ENCODE data around the gene NTM.

NTM gene

GRCh38 chr11:131649856-131650255 is 279.4 kb downstream of the NTM start:
- Histone ChIP-seq H3K79me2 (ENCODE audit: low read length) (no peaks in the 10 kb centered on the region), H2AFZ (ENCODE audit: low read depth, low read length) (no peak overlapping the region), H3K27me3 (ENCODE audit: low read depth, low read length) (peaks cover 97% of the 10 kb centered on the region), H3K4me3 (ENCODE audit: low read length) (no peak overlapping the region), H4K20me1 (ENCODE audit: insufficient read depth, low read length) (peaks cover 32% of the 10 kb centered on the region), H3K27ac (ENCODE audit: low read length) (no peak overlapping the region), H3K9ac (ENCODE audit: low read length) (no peak overlapping the region), H3K36me3 (replicated peaks; ENCODE audit: low read depth, low read length) (no peaks in the 10 kb centered on the region), H3K9me3 (ENCODE audit: insufficient read depth, low read length) (peaks cover 4% of the 10 kb centered on the region; the same call in 1 of the 2 replicates), H3K4me2 (ENCODE audit: low read length) (no peak overlapping the region), H3K4me1 (ENCODE audit: low read length) (peaks cover 19% of the 10 kb centered on the region)
- TF ChIP-seq EZH2phosphoT487 (IDR thresholded peaks at IDR 0.05; ENCODE audit: low read depth) (no peak), CTCF (IDR thresholded peaks at IDR 0.05; ENCODE audit: low read depth, low read length) (no peak)

- peaks cover 97% of the 10 kb centered on the region for H3K27me3 ChIP-seq (ENCODE audit: low read depth, low read length)
- H2AFZ ChIP-seq (ENCODE audit: low read depth, low read length), result no peak overlapping the region
- H3K79me2 ChIP-seq (ENCODE audit: low read length), result no peaks in the 10 kb centered on the region
- H3K4me2 ChIP-seq (ENCODE audit: low read length), result no peak overlapping the region
- TF ChIP-seq CTCF (IDR thresholded peaks at IDR 0.05; ENCODE audit: low read depth, low read length) (no peak), EZH2phosphoT487 (IDR thresholded peaks at IDR 0.05; ENCODE audit: low read depth) (no peak)
- H3K9me3 ChIP-seq (ENCODE audit: insufficient read depth, low read length), result peaks cover 4% of the 10 kb centered on the region; the same call in 1 of the 2 replicates
- peaks cover 52% of the 10 kb centered on the region for H4K20me1 ChIP-seq (ENCODE audit: insufficient read depth, low read length)
- no peak overlapping the region for H3K27ac ChIP-seq (ENCODE audit: low read length)
- no peak overlapping the region for H3K9ac ChIP-seq (ENCODE audit: low read length)
- H3K36me3 ChIP-seq (replicated peaks; ENCODE audit: low read depth, low read length), result no peaks in the 10 kb centered on the region
- no peak overlapping the region for H3K4me3 ChIP-seq (ENCODE audit: low read length)
- no peaks in the 10 kb centered on the region for H3K4me1 ChIP-seq (ENCODE audit: low read length)
Observed at GRCh38 chr11:131652231-131652630, 281.8 kb downstream of the NTM start.

GRCh38 chr11:131653260-131653659 is 282.8 kb downstream of the NTM start:
- H3K36me3 ChIP-seq (replicated peaks; ENCODE audit: low read depth, low read length), result no peaks in the 10 kb centered on the region
- H3K4me3 ChIP-seq (ENCODE audit: low read length), result no peak overlapping the region
- H3K9me3 ChIP-seq (ENCODE audit: insufficient read depth, low read length), result no peaks in the 10 kb centered on the region; the same call in 1 of the 2 replicates
- H3K27ac ChIP-seq (ENCODE audit: low read length), result no peak overlapping the region
- no peak for TF ChIP-seq EZH2phosphoT487 (IDR thresholded peaks at IDR 0.05; ENCODE audit: low read depth)
- TF ChIP-seq CTCF (IDR thresholded peaks at IDR 0.05; ENCODE audit: low read depth, low read length), result no peak
- peaks cover 2% of the 10 kb centered on the region for H3K4me1 ChIP-seq (ENCODE audit: low read length)
- no peak overlapping the region for H3K9ac ChIP-seq (ENCODE audit: low read length)
- H3K4me2 ChIP-seq (ENCODE audit: low read length), result no peak overlapping the region
- H3K27me3 ChIP-seq (ENCODE audit: low read depth, low read length), result peaks cover 97% of the 10 kb centered on the region
- H2AFZ ChIP-seq (ENCODE audit: low read depth, low read length), result no peak overlapping the region
- H4K20me1 ChIP-seq (ENCODE audit: insufficient read depth, low read length), result peaks cover 62% of the 10 kb centered on the region
- no peaks in the 10 kb centered on the region for H3K79me2 ChIP-seq (ENCODE audit: low read length)

GRCh38 chr11:131654849-131655248 is 284.4 kb downstream of the NTM start:
- Histone ChIP-seq H3K36me3 (replicated peaks; ENCODE audit: low read depth, low read length) (no peaks in the 10 kb centered on the region), H3K27ac (ENCODE audit: low read length) (no peak overlapping the region), H3K4me2 (ENCODE audit: low read length) (no peak overlapping the region), H3K9me3 (ENCODE audit: insufficient read depth, low read length) (no peaks in the 10 kb centered on the region), H3K79me2 (ENCODE audit: low read length) (no peaks in the 10 kb centered on the region), H2AFZ (ENCODE audit: low read depth, low read length) (no peak overlapping the region), H3K27me3 (ENCODE audit: low read depth, low read length) (peaks cover 91% of the 10 kb centered on the region), H3K4me1 (ENCODE audit: low read length) (peaks cover 17% of the 10 kb centered on the region), H3K9ac (ENCODE audit: low read length) (no peak overlapping the region), H4K20me1 (ENCODE audit: insufficient read depth, low read length) (peaks cover 73% of the 10 kb centered on the region), H3K4me3 (ENCODE audit: low read length) (no peak overlapping the region)
- TF ChIP-seq EZH2phosphoT487 (IDR thresholded peaks at IDR 0.05; ENCODE audit: low read depth) (no peak), CTCF (IDR thresholded peaks at IDR 0.05; ENCODE audit: low read depth, low read length) (no peak)

All from OCI-LY3 (cell line).